Heart left ventricle (tissue), 16 donors: Measurements from ENCODE around the gene KRT2. TPM values are rescaled to one million over a fixed set of nuclear protein-coding genes. Genes with fewer than 3 reads are reported as not detected.

Experiments
- ATAC-seq, 4 donors: fragments of 200-7000 bp; cut with Tn5 transposase; one replicate each; pipeline ENCODE4 v1.9.1; 2020 to 2022; ENCODE audit warnings: moderate library complexity in 4 of 4, mild to moderate bottlenecking in 3 of 4, moderate number of reproducible peaks in 1 of 4
- DNase-seq, 5 donors: peaks; one replicate each; pipeline ENCODE4 v3.0.0-alpha.2; 2020
- H3K27ac ChIP-seq, 12 donors: fragments of 200-600 bp; sonication (generic) in 4 of 12; one replicate each; pipeline versions ENCODE4 v1.5.0 to v1.8.0; 2016 to 2022; ENCODE audit warnings: mild to moderate bottlenecking in 2 of 12
- H3K27me3 ChIP-seq, 9 donors: fragments of 200-600 bp; sonication (generic) in 2 of 9; one replicate each; pipeline versions ENCODE4 v1.5.1 to v1.8.0; 2016 to 2022; ENCODE audit warnings: mild to moderate bottlenecking in 3 of 9
- H3K36me3 ChIP-seq, 9 donors: fragments of 200-600 bp; sonication (generic) in 2 of 9; one replicate each; pipeline versions ENCODE4 v1.5.0 to v1.8.0; 2018 to 2022; ENCODE audit warnings: mild to moderate bottlenecking in 2 of 9
- H3K4me1 ChIP-seq, 12 donors: fragments of 200-600 bp; sonication (generic) in 4 of 12; one replicate each; pipeline versions ENCODE4 v1.5.0 to v1.8.0; 2016 to 2022; ENCODE audit warnings: mild to moderate bottlenecking in 3 of 12
- H3K4me3 ChIP-seq, 12 donors: fragments of 200-600 bp; sonication (generic) in 4 of 12; one replicate each; pipeline versions ENCODE4 v1.5.0 to v1.8.0; 2017 to 2022; ENCODE audit warnings: mild to moderate bottlenecking in 9 of 12, moderate library complexity in 4 of 12
- H3K9me3 ChIP-seq, 12 donors: fragments of 200-600 bp; sonication (generic) in 4 of 12; one replicate each; pipeline versions ENCODE4 v1.5.0 to v1.8.0; 2016 to 2022; ENCODE audit warnings: mild to moderate bottlenecking in 1 of 12
- CTCF ChIP-seq, 12 donors: fragments of 200-600 bp; sonication (generic) in 4 of 12; IDR thresholded peaks; one replicate each; pipeline versions ENCODE4 v1.5.0 to v1.8.0; 2018 to 2022; ENCODE audit warnings: antibody characterized with exemption in 12 of 12, mild to moderate bottlenecking in 5 of 12
- POLR2A ChIP-seq, 2 donors: fragments of 450-650 bp; IDR thresholded peaks; one replicate each; pipeline ENCODE4 v1.6.1; 2017; ENCODE audit warnings: antibody characterized with exemption in 2 of 2, mild to moderate bottlenecking in 2 of 2, moderate library complexity in 2 of 2
- WGBS, 4 donors: extraction: QIAGEN DNeasy Blood & Tissue Kit in 2 of 4; methylation state at CpG; one replicate each; pipeline versions ENCODE4 v1.1.5 to v1.1.7; 2013 to 2018; 5-methylcytosine and 5-hydroxymethylcytosine counted together
- intact Hi-C, 10 donors: fragments of 100-400 bp; cut with DNase I; formaldehyde crosslinking; loops; one replicate each; pipeline versions ENCODE4 v1.11.1 to v1.14.2; 2022
- polyA plus RNA-seq, 2 donors: library from polyadenylated mRNA; stranded (reverse); fragments of 200-250 nt; gene quantifications; one replicate each; pipeline ENCODE4 v1.2.3, GENCODE V29; 2013
- total RNA-seq, 9 donors: library from RNA; depleted of rRNA in 2 of 9; stranded (reverse); fragments of >200 nt in 2 of 9; fragmentation: NEBNext Ultra II Directional in 3 of 9; extraction: Animal tissue kit (Norgen Biotek cat#: 25700) in 3 of 9; gene quantifications; one replicate each; pipeline versions ENCODE4 v1.1.0 to v1.2.4, GENCODE V29; 2016 to 2023
- donor health status: ischemic (EF 13 %, LVEDD 7.1; RV severe dilation, severe dysfunction).
- donor health status: healthy with polysubstance abuse.
- donor health status: DM: no; HTN: yes; CAD: no.
- donor health status: DM: no; HTN: no; CAD: no.
- donor health status: ischemic (EF 25% LVEDD 6.9; RV normal size, moderate dysfunction).
- donor health status: ischemic (EF 25% LVEDD 5.7; RV mildly dilated, moderate dysfunction).
- donor health status: healthy.
- donor health status: DM: yes; HTN: yes; CAD: no.
- donor health status: ischemic (EF 35%, LVEDD 5.7; RV mildly dilated, moderate dysfunction).
- donor health status: nonischemic (EF 11% LVEDD 7.7; RV severe dilation, severe dysfunction).
- donor health status: DM: yes; HTN: yes; CAD: no.
- donor health status: PGD.
- donor health status: ischemic (EF 29% LVEDD 5.4; RV normal size, mild dysfunction).
- donor health status: nonischemic (EF 23%, LVEDD 6.1; RV moderate dilation, normal function).

The KRT2 gene
- total and polyA plus RNA-seq, 11 donors, result not detected

GRCh38 chr12:52661668-52662067, 9.7 kb upstream of the KRT2 start:
- Histone ChIP-seq H3K27ac (no peak overlapping the region), H3K4me1 (peaks cover 0 to 10% (median 0%) of the 10 kb centered on the region in 12 donors), H3K27me3 (peaks cover 0 to 20% (median 4%) of the 10 kb centered on the region in 9 donors), H3K4me3 (no peak overlapping the region), H3K9me3 (no peaks in the 10 kb centered on the region), H3K36me3 (no peaks in the 10 kb centered on the region)
- DNase-seq, result no peak
- TF ChIP-seq POLR2A (IDR thresholded peaks at IDR 0.05), result no peak
- no peak for TF ChIP-seq CTCF (IDR thresholded peaks at IDR 0.05)
- intact Hi-C loops, result loop anchor here in 1 of 10 donors (10.0 kb wide), 1 partner anchor 203 kb away; no protein-coding TSS in a partner anchor
- no peak for ATAC-seq
- 90 to 97% (median 95%) methylated on average over 3 of the region's 3 CpGs for WGBS, 4 donors

- H3K36me3 ChIP-seq, result no peaks in the 10 kb centered on the region
- TF ChIP-seq CTCF (IDR thresholded peaks at IDR 0.05) (no peak), POLR2A (IDR thresholded peaks at IDR 0.05) (no peak)
- H3K4me3 ChIP-seq, result no peak overlapping the region
- peaks cover 0 to 13% (median 0%) of the 10 kb centered on the region in 12 donors for H3K4me1 ChIP-seq
- H3K27ac ChIP-seq, result no peak overlapping the region
- peaks cover 0 to 15% (median 3%) of the 10 kb centered on the region in 9 donors for H3K27me3 ChIP-seq
- intact Hi-C loops, result loop anchor here in 1 of 10 donors (10.0 kb wide), 1 partner anchor 204 kb away; no protein-coding TSS in a partner anchor
- DNase-seq, result no peak
- 73 to 80% (median 78%) methylated on average over 3 of the region's 3 CpGs for WGBS, 4 donors
- H3K9me3 ChIP-seq, result no peaks in the 10 kb centered on the region
- no peak for ATAC-seq
These were observed 9.0 kb upstream of the KRT2 start for GRCh38 chr12:52660934-52661499.

GRCh38 chr12:52659951-52660350, 7.9 kb upstream of the KRT2 start:
- Histone ChIP-seq H3K9me3 (no peaks in the 10 kb centered on the region), H3K4me1 (peaks cover 0 to 21% (median 0%) of the 10 kb centered on the region in 12 donors), H3K36me3 (no peaks in the 10 kb centered on the region), H3K4me3 (no peak overlapping the region), H3K27me3 (peaks cover 0 to 10% (median 3%) of the 10 kb centered on the region in 9 donors), H3K27ac (no peak overlapping the region)
- WGBS, 4 donors, result 79 to 90% (median 84%) methylated on average over 4 of the region's 4 CpGs
- ATAC-seq (no peak), DNase-seq (no peak)
- intact Hi-C loops, result loop anchor here in 1 of 10 donors (10.0 kb wide), 1 partner anchor 205 kb away; no protein-coding TSS in a partner anchor
- TF ChIP-seq POLR2A (IDR thresholded peaks at IDR 0.05) (no peak), CTCF (IDR thresholded peaks at IDR 0.05) (no peak)

GRCh38 chr12:52659395-52659794, 7.4 kb upstream of the KRT2 start:
- Histone ChIP-seq H3K36me3 (no peaks in the 10 kb centered on the region), H3K9me3 (no peaks in the 10 kb centered on the region), H3K27me3 (peaks cover 0 to 8% (median under 1%) of the 10 kb centered on the region in 9 donors), H3K27ac (no peak overlapping the region), H3K4me1 (peaks cover 0 to 21% (median 0%) of the 10 kb centered on the region in 12 donors), H3K4me3 (no peak overlapping the region)
- ATAC-seq, result no peak
- DNase-seq, result no peak
- intact Hi-C loops, result no loop called here
- TF ChIP-seq POLR2A (IDR thresholded peaks at IDR 0.05) (no peak), CTCF (IDR thresholded peaks at IDR 0.05) (no peak)
- 60 to 72% (median 63%) methylated on average over 7 of the region's 7 CpGs for WGBS, 4 donors
